Hematopoietic multipotent progenitor cell treated with erythropoietin and hydrocortisone succinate and interleukin-3 and kit ligand, for 6 days (in vitro differentiated cells): ENCODE data around the gene MAML2.
"Not testable (repeated sequence)": the region's sequence is repeated elsewhere in the genome, so short reads cannot be mapped to it uniquely, and the experiment has no call there.

Experiments
- DNase-seq: peaks from one replicate; pipeline ENCODE4 v3.0.0-alpha.2; 2015

The MAML2 gene

GRCh38 chr11:96288915-96289314, 54.1 kb downstream of the MAML2 start:
- DNase-seq = no peak

DNA sequence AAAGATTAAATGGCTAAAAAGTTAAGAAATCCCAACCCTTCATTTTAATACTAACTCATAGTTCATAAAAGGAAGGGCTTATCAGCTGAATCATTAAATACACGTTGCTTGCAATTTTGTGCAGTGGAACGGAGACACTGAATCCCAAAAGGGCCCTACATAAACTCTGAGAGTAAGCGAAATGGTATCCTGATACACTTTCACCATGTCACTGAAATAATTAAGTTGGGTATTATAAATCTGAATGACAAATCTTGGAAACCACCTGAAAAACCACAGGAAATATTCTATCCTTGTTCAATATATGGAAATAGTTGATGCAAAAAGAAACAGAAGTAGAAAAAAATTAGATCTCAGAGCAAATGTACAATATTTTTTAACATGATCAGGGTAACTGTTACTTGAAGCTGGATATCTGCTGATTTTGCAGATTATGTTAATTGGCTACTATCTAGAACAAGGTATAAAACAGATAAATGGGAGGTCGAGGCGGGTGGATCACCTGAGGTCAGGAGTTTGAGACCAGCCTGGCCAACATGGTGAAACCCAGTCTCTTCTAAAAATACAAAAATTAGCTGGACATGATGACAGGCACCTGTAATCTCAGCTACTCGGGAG, 55.1 kb downstream of the MAML2 start:
- no peak for DNase-seq

- DNase-seq = not testable (repeated sequence)
These were observed 57.0 kb downstream of the MAML2 start for GRCh38 chr11:96285985-96286384.

- no peak for DNase-seq
These were observed 58.1 kb downstream of the MAML2 start for GRCh38 chr11:96284917-96285316.

DNA sequence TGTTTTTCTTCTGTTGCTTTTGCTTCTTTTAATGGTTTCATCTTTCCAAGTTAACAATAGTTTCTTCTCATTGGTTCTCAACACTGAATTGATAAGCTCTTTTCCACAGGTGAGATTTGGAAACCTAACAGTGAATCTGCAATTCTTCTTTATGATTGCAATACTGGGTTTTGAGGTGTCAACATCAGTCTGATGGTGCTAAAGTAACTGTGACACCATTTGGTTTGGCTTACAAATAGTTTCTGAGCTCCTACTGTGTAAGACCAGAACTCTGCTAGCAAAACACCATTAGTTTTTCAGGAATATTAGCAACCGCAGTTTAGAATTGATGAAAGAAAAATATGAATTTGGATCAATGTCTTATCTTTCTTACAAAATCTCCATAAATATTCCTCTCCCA, 58.6 kb downstream of the MAML2 start:
- DNase-seq = no peak

DNA sequence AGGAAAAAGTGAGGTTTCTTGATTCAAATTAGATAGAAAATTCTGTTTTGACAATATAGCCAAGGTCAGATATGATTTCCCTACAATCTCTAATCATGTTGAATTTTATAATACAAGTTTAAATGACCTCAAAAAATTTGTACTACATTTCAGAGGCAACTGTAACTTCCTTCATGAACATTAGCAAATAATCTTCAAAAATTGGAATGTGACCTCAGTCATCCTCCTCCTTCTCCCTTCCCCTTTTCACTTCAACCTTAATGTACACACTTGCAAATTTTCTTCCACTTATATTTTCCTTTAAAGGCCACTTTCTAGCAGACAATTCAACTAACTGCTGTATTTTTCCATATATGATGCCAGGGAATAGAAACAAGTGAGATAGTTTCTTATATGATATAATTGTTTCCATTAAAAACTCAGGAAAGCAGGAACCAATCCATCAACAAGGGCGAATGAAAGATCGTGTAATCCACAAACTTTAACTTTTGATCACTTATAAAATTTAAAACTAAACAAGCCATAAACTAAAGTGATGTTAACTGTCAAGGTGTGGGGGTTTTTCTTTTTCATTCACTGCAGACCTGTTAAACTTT, 60.3 kb downstream of the MAML2 start:
- DNase-seq = no peak

DNA sequence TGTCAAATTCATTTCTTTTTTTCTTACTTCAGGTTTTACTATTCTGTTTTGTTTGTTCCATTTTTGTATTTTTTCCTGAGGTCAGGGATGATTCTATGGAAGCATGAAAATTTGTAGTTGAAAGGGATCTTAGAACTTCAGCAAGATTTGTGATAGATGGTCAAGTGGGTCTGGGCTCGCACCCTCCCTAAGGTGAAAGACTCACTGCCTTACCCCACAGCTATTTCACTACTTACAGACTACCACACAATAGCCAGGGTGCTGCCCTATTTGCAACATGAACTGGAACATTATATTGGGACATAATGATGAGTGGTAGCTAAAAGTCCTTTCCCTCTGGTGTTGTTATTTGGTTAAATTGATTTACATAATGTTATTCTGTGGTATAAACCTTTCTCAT, 62.6 kb downstream of the MAML2 start:
- no peak for DNase-seq

DNA sequence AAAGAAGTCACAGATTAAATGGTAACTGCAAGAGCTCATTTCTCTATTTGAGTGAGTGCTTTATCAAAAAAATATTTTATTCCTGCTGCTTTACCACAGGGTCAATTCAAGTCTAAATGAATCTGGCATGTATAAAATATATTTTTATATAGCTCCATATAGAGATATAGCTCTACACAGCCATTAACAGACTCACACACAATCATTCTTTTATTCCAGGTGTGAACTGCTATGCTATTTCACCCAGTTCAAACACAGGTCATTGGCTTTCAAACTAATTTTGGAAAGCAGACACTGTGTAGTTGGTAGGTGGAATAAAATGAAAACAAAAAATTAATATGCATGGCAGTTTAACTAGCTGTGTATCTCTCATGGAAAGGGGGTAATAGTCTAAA, 63.1 kb downstream of the MAML2 start:
- no peak for DNase-seq

- peak; percentile 10 for DNase-seq
These were observed 63.7 kb downstream of the MAML2 start for GRCh38 chr11:96279018-96279895.

DNA sequence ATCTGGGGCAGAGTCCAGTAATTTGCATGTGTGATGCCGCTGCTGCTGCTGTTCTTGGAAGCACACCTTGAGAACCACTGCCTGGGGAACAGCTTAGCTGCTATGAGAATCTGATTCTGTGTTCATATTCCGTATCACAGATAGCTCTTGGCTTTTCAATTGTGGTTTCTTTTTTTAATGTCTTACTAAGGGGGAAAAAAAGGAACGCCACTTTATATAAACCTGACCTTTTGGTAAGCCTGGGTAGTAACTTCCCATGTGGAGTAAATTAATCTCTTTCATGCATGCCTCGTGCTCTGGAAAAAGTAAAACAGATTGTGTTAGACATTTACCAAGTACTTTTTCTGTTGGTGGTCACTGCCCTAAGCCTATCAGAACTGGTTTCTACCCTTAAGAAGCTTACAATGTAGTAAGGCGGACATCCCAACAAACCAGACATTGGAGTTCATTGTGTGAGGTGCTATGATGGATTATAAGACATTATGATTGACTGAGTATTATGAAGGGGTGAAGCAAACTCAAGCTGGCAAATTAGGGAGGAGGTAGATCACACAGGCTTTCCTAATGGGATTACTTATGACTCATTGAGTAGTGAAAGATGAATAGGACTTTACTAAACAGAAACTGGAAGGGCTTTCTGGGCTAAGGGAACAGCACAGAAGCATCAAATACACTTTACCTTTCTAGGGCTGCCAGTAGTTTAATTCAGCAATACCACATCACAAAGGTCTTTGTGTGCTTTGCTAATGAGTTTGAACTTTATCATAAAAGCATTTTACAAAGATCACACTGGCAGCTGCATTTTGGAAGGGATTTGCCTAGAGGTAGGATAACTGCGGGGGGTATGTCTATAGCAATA, 64.7 kb downstream of the MAML2 start:
- no peak for DNase-seq

GRCh38 chr11:96277696-96278038, 65.3 kb downstream of the MAML2 start:
- no peak for DNase-seq

GRCh38 chr11:96276836-96277235, 66.2 kb downstream of the MAML2 start:
- no peak for DNase-seq

DNA sequence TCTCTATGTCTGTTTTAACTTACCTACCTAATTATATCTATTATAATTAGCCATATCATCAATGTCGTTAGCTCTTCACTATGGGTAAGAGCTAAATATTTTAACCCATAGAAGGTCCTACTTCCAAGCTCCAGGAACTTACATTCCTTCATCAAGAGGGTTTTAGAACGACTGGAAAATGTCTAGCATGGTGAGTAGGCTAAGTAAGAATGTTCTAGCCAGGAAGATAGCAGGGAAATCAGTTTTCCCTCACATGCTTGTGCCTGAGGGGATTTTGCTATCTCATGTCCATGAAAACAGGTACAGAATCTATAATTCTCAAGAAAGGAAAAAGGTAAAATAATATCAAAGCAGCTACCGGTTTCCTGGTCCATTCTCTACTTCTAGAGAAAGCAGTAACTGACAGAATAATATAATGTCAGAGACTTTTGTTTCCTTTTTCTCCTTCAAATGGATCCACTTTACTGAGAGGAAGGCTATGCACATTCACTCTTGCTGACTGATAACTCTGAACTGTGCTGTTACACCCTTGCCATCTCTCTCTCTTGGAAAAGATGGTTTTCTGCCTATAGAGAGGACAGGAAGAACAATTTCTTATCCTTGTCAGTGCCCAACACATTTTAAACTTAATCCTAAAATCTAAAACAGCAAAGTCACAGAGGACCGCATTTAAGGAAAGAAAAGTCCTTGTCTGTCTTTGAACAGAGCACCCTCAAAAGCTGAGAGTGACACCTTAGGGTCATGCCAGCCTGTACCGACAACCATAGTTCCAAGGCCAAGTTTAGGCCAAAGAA, 67.0 kb downstream of the MAML2 start:
- no peak for DNase-seq

- DNase-seq = no peak
These were observed 69.5 kb downstream of the MAML2 start for GRCh38 chr11:96273507-96273906.

DNA sequence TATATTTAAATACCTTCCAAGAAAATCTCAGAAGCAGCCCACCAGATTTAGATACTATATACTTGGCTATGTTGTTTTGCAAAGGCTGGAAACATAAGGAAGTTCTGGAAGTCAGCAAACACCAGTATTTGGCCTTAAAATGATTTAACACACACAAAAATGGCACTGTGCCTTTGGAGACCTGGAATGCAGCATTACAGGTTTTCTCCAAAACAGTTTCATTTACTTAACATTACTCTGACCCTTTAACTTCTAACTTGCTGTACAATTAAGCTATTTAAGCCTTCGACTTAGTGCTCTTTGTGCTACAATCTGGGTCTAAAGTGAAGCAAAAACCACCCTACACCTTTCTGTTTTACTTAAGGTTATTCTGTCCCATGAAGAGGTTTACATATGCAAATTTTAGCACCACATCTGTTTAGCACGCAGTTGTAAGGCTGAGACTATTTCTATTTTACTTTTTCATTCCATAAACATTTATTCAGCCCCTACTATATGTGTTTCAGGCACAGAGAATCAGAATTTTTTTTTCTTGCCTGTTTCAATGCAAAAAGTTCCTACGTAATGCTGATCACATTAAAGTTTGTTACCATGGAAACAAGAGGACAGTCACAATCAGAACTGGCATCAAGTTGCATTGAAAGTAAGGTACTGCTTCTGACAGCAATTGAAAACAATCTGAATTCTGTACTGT, 70.3 kb downstream of the MAML2 start:
- no peak for DNase-seq

GRCh38 chr11:96271777-96272176, 71.2 kb downstream of the MAML2 start:
- DNase-seq = no peak

GRCh38 chr11:96271352-96271751, 71.6 kb downstream of the MAML2 start:
- DNase-seq = not testable (repeated sequence)

DNA sequence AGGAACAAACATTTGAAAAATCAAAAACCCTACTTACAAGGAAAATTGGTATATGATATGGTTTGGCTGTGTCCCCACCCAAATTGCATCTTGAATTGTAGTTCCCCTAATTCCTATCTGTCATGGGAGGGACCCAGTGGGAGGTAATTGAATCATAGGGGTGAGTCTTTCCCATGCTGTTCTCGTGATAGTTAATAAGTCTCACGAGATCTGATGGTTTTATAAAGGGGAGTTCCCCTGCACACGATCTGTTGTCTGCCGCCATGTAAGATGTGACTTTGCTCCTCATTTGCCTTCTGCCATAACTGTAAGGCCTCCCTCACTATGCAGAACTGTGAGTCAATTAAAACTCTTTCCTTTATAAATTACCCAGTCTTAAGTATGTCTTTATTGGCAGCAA, 74.5 kb downstream of the MAML2 start:
- not testable (repeated sequence) for DNase-seq

DNA sequence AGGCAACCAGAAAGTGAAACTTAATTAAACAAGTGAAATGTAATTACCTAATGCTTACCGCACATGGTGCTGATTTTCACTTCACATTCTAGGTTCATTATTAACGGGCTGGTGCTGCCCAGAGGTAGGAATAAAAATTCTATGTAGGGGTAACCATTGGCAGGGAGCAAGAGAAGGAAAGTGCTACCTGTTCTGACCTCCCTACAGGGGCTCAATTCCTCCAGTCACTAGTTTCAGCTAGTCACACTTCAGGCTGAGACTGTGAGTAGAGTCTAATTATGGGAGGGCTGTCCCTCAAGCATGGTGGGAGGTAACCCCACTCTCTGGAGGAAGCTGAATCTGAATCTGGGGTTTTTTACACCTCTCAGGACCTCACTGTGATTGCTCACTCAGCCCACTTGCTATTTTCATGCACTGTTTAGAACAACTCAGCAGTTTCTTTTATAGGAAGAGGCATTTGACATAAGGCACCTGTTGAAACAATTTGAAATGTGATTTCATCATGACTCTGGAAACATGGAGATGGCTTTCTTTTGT, 75.4 kb downstream of the MAML2 start:
- no peak for DNase-seq

GRCh38 chr11:96267001-96267495, 75.9 kb downstream of the MAML2 start:
- no peak for DNase-seq

GRCh38 chr11:96265972-96266371, 77.0 kb downstream of the MAML2 start:
- DNase-seq = no peak
